Fibroblast of peridontal ligament (primary cell): ENCODE measurements around the gene CCDC57.
A peak's percentile ranks its signal among the peaks of the same experiment; 100 is the strongest.

ENCODE experiments used
- DNase-seq: peaks from one replicate; pipeline ENCODE4 v3.0.0-alpha.2; 2010; ENCODE audit errors: extremely low read depth

Gene CCDC57

GRCh38 chr17:82236142-82236971 is 23.7 kb upstream of the CCDC57 start:
- DNase-seq, result peak; percentile 35

DNA sequence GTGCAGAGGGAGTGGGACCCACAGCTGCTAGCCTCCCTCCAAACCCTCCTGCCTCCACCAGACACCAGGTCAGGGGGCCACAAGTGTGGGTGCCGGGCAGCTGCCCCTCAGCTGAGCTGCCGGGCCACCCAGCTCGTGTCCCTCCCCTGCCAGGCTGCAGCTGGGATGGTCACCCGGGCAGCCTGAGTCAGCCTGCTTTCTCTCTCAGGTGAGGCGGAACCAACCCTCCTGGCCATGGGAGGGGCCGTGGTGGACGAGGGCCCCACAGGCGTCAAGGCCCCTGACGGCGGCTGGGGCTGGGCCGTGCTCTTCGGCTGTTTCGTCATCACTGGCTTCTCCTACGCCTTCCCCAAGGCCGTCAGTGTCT is 23.1 kb upstream of the CCDC57 start:
- no peak for DNase-seq

DNA sequence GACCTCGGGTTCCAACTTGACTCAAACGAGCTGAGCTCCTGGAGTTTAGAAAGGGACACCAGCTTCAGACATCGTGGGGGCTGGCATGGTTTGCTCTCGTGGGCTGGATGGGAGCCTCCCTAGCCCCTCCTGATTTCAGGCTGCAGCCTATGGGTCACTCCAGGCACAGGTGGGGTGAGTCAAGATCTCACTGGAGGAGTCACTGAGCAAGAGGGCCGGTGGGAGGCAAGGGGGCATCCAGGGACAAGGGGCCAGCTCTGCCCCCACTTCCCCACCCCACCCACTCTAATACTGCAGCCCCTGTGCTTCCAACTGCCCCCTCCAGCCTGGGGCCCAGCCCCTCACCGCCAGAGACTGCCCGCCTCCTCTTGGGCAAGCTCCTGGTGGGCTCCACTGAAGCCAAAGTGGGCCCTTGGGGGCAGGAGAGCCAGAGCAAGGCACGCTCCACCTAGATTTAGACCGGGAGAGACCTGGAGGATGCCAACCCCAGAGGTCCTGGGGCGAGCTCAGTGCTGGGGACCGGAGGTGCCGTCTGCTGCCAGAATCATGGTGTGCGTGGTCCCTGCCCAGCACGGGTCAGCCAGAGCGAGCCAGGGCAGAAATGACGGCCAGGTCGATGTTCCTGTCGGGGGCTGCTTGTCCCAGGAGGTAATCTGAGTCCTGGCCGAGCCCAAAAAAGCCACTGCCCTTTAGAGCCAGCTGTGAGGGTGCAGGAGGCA is 22.6 kb upstream of the CCDC57 start:
- no peak for DNase-seq

GRCh38 chr17:82234211-82235055 is 21.8 kb upstream of the CCDC57 start:
- DNase-seq, result no peak

- no peak for DNase-seq
Observed at GRCh38 chr17:82232876-82233785, 20.5 kb upstream of the CCDC57 start.

- no peak for DNase-seq
Observed at GRCh38 chr17:82232322-82232820, 19.7 kb upstream of the CCDC57 start.

DNA sequence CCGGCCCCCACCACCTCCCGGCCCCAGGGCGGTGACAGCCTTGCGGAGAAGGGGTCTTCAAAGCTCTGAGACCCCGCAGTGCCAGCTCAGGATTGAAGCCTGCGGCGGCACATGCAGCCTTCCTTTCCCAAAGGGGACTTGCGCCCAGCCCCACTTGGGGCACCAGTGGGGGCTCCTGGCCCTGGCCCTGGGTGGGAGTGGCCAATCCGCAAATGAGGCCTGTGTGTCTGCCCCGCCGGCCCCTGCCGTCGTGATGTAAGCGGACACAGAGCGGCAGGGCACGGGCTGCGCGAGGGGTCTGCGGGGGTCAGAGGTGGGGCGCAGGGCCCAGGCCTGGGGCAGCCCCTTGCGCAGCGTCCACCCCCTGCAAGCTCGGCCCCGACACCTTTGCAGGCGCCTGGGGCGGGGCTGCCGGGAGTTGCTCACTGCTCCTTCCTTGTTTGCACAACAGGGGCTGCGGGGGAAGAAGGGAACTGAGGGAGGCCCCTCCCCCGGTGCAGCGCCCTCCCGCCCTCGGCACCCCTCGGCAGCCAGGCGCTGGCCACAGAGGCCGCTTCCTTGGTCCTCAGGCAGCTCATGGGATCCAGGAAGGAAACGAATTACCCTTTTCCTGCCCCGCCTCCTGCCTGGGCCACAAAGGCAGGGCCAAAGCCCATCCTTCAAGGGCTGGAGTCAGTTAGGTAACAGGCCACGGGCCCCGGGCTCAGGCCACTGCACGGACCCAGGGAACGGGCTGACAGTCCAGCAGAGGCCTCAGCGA is 19.1 kb upstream of the CCDC57 start:
- DNase-seq, result no peak

DNA sequence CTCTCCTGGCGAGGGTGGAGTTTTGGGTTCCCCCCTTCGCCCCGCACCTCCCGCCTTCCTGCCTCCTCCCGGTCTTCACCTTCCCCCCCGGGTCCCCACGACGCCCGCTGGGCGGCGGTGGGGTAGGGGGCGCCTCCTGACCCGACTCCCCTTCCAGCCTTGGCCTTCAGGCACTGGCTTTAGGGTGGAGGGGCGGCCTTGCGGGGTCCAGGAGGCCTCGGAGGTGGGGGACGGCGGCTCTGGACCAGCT is 18.6 kb upstream of the CCDC57 start:
- DNase-seq, result no peak

- DNase-seq, result peak; percentile 65
Observed at GRCh38 chr17:82230609-82231311, 18.1 kb upstream of the CCDC57 start.

DNA sequence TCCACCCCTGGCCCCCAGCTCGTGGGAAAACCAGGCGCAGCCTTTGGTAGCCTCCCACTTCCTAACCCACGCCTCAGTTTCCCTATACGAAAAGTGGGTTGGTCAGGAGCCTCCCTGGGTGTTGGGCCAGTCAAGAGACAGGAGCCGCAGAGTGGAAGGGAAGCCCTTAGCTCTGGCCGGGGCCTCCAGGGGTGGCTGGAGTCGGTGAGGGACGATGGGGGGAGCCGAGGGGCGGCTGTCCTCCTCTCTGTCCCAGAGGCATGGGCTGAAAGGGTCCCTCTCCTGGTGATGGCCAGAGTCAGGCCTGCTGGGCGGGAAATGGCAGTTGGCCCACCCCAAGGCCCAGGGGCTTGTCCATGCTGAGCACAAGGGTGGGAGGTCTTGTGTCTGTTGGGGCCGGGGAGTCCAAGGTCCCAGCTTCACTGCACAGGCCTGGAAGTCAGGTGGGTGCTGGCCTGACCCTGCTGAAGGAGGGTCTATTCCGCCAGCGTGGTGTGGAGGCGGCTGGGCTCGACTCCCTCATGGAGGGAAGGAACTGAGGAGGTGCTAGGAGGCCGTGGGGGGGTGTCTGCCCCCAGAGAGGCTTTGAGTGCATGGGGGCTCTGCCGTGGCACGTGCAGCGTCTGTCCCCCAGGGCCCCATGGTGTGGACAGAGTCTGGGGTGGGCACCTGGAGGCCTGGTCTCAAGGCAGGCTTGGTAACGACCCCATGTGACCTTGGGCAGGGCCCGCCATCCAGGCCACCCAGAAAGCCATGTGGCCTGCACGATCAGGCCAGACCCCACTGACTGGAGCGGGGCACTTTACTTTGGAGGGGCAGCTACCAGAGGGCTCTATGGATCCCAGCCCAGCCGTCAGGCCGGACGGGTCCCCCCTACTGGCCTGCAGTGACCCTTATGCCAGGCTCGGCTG is 17.3 kb upstream of the CCDC57 start:
- DNase-seq, result no peak

- peak; percentile 57 for DNase-seq
Observed at GRCh38 chr17:82228842-82229697, 16.4 kb upstream of the CCDC57 start, which contains the start of gene SLC16A3. TSS of gene SLC16A3 (plus strand) at chr17:82229042. CDS start at chr17:82236009, 6,967 bp downstream.

DNA sequence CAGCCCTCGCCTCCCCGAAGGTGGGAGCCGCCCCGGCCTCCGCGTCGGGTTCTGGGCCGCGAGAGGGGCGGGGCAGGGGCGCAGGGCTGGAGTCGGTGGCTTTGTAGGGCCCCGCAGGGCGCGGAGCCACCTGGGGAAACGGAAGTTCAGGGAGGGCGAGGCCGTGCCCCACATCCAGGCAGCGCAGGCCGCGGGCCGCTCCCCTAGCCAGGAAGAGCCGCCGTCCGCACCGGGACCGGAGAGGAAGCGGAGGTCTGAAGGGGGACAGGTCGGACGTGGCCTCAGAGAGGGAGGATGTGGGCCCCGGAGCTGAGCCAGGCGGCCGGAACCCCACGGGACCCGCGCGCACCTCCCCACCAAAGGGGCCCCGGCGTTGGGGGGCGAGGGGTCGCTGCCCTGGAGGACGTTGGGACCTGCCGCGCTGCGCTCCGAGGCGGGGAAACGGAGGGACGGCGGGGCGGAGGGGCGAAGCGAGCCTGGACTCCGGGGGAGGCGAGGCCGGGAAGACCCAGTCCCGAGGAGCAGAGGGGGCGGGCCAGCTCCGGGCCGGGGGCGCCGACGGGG is 15.7 kb upstream of the CCDC57 start:
- DNase-seq, result no peak

- no peak for DNase-seq
Observed at GRCh38 chr17:82227629-82228277, 15.1 kb upstream of the CCDC57 start.

DNA sequence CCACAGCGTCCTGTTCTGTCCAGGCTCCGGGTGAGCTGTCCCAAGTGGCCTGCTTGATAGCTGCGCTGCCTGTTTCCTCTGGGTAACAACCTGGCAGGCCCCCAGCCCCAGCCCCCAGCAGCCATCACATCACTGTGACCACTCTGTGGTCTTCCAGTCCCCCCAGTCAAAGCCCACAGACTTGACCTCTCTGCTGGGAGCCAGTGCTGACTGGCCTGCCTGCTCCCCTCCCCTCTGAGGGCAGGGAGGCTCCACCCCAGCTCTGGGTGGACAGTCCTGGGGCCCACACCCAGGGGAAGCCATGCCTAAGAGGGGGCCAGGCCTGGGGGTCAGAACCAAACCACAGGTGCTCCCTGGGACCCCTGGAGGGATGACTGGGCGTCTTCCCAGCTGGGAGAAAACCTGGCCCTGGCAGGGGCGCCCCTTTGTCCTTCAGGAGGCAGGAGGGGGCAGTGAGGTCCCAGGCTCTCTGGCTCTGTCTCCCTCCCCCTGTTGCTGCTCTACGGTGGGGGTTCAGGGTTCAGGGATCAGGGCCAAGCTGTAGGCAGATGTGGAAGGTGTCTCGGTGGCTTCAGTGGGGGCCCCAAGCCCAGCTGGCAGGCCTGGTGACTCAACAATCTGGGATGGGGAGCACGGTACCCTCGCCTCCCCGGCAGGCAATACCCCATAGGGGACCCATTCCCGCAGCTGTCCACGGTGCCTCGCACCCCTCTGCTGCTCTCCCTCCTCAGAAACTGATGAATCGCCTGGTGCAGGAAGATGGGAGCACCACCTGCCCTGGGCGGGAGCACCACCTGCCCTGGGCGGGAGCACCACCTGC is 14.4 kb upstream of the CCDC57 start:
- DNase-seq, result no peak

DNA sequence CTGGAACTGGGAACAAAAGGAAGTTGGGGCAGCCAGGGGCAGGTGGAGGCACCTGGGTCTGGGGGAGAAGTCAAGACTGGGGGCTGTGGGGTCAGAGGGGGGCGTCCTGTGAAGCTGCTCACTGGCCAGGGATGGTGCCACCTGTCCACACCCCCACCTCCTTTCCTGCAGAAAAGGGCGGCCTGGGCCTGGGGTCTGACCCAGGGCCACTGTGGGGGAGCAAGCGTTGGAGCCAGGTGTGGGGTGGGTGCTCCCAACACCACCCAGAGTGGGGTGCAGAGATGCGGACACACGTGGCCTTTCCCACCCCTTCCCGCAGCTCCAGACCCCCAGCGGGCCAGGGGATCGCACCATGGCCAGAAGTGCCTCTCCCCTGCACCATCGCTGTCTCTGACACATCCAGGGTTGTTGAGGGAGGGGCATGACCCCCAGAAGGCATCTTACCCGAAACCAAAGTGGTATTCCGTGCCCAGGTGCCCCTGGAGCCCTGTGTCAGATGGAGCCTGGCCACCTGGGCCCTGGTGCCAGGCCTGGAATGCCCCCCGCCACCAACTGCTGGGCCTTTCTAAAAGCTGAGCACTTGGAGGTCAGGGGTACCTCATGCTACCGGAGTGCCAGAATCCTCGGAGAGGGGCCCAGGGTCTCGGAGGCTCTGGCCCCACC is 13.6 kb upstream of the CCDC57 start:
- no peak for DNase-seq
